Inflammatory macrophage (primary cell): ENCODE data around the gene SERAC1.
A peak's percentile ranks its signal among the peaks of the same experiment; 100 is the strongest.

Experiments
- DNase-seq, 2 donors: peaks; one replicate each; pipeline ENCODE4 v3.0.0-alpha.2; 2020 to 2022

SERAC1 gene

GRCh38 chr6:158118886-158119285, 49.2 kb downstream of the SERAC1 start:
- DNase-seq: no peak

- no peak for DNase-seq
Measured at GRCh38 chr6:158115508-158115907, 52.6 kb downstream of the SERAC1 start.

- DNase-seq: no peak
Measured at GRCh38 chr6:158115102-158115501, 53.0 kb downstream of the SERAC1 start.

- DNase-seq: no peak
Measured at GRCh38 chr6:158113802-158114201, 54.3 kb downstream of the SERAC1 start.

GRCh38 chr6:158111987-158112386, 56.1 kb downstream of the SERAC1 start:
- DNase-seq: no peak

- DNase-seq: no peak
Measured at GRCh38 chr6:158110986-158111385, 57.1 kb downstream of the SERAC1 start.

- DNase-seq: no peak
Measured at GRCh38 chr6:158109748-158110147, 58.3 kb downstream of the SERAC1 start.

GRCh38 chr6:158104696-158105095, 63.4 kb downstream of the SERAC1 start:
- DNase-seq: no peak

GRCh38 chr6:158103228-158103627, 64.8 kb downstream of the SERAC1 start:
- no peak for DNase-seq

GRCh38 chr6:158095671-158096070, 72.4 kb downstream of the SERAC1 start:
- no peak for DNase-seq

GRCh38 chr6:158095031-158095430, 73.0 kb downstream of the SERAC1 start:
- DNase-seq: no peak

- DNase-seq: no peak
Measured at GRCh38 chr6:158092806-158093205, 75.3 kb downstream of the SERAC1 start.

- DNase-seq: no peak
Measured at GRCh38 chr6:158087224-158087867, 80.7 kb downstream of the SERAC1 start.

- peak; percentile 52 to 59 for DNase-seq
Measured at GRCh38 chr6:158086504-158087223, 81.4 kb downstream of the SERAC1 start.

GRCh38 chr6:158086054-158086503, 82.0 kb downstream of the SERAC1 start:
- DNase-seq: no peak

- no peak for DNase-seq
Measured at GRCh38 chr6:158085261-158086053, 82.6 kb downstream of the SERAC1 start.

- no peak for DNase-seq
Measured at GRCh38 chr6:158083455-158084325, 84.4 kb downstream of the SERAC1 start.

- DNase-seq: peak; percentile 75 to 87
Measured at GRCh38 chr6:158081657-158081935, 86.5 kb downstream of the SERAC1 start.

- DNase-seq: no peak
Measured at GRCh38 chr6:158080849-158081656, 87.0 kb downstream of the SERAC1 start.

- no peak for DNase-seq
Measured at GRCh38 chr6:158078320-158078719, 89.7 kb downstream of the SERAC1 start.

- DNase-seq: no peak
Measured at GRCh38 chr6:158077676-158078075, 90.4 kb downstream of the SERAC1 start.

- no peak for DNase-seq
Measured at GRCh38 chr6:158076548-158076947, 91.5 kb downstream of the SERAC1 start.
